ENCODE data around the gene HOOK2. TPM values are rescaled to one million over a fixed set of nuclear protein-coding genes. Genes with fewer than 3 reads are reported as not detected.
"Not testable (repeated sequence)": the region's sequence is repeated elsewhere in the genome, so short reads cannot be mapped to it uniquely, and the experiment has no call there.

HOOK2 gene
- total and polyA plus RNA-seq, 2 experiments from 2014 or later, result 70.5 to 113 TPM

- Histone ChIP-seq H3K4me3 (no peak overlapping the region), H3K79me2 (peaks cover 31% of the 10 kb centered on the region), H3K4me1 (ENCODE audit: insufficient read depth) (no peaks in the 10 kb centered on the region), H3K4me2 (no peak overlapping the region), H4K20me1 (ENCODE audit: insufficient read depth, poor library complexity, severe bottlenecking) (peaks cover 16% of the 10 kb centered on the region), H3K9me3 (ENCODE audit: low read depth) (no peaks in the 10 kb centered on the region), H3K36me3 (replicated peaks; ENCODE audit: insufficient read depth, low read depth) (no peaks in the 10 kb centered on the region), H3K9me2 (replicated peaks; ENCODE audit: insufficient read depth) (no peaks in the 10 kb centered on the region), H3K27me3 (no peaks in the 10 kb centered on the region), H2AFZ (no peak overlapping the region), H3K27ac (no peak overlapping the region)
- no peak for DNase-seq (ENCODE audit: low spot score)
- TF ChIP-seq EZH2phosphoT487 (IDR thresholded peaks at IDR 0.05; ENCODE audit: low read depth, severe bottlenecking, unreplicated experiment) (no peak), CTCF (IDR thresholded peaks at IDR 0.05; ENCODE audit: poor library complexity) (no peak), EZH2 (IDR thresholded peaks at IDR 0.05; ENCODE audit: borderline replicate concordance) (no peak)
- 96% methylated on average over 2 of the region's 2 CpGs for WGBS (ENCODE audit: low lambda C conversion rate, missing lambda C conversion rate)
Observed at GRCh38 chr19:12726988-12727316, 48.4 kb downstream of the HOOK2 start.

- not testable (repeated sequence) for H3K4me1 ChIP-seq (ENCODE audit: insufficient read depth); H3K9me2 ChIP-seq (replicated peaks; ENCODE audit: insufficient read depth); H3K4me2 ChIP-seq; H3K9me3 ChIP-seq (ENCODE audit: low read depth); H3K27me3 ChIP-seq; DNase-seq (ENCODE audit: low spot score); H4K20me1 ChIP-seq (ENCODE audit: insufficient read depth, poor library complexity, severe bottlenecking); H3K36me3 ChIP-seq (replicated peaks; ENCODE audit: insufficient read depth, low read depth); H2AFZ ChIP-seq; H3K27ac ChIP-seq; H3K4me3 ChIP-seq
- peaks cover 31% of the 10 kb centered on the region for H3K79me2 ChIP-seq
- 91% methylated on average over 10 of the region's 10 CpGs for WGBS (ENCODE audit: low lambda C conversion rate, missing lambda C conversion rate)
Observed at GRCh38 chr19:12725612-12726011, 49.7 kb downstream of the HOOK2 start.

GRCh38 chr19:12723641-12724426 lies 51.5 kb downstream of the HOOK2 start, which contains the start of gene TNPO2:
TNPO2 (minus strand) TSS chr19:12723932; CDS start chr19:12720977, 2,955 bp downstream.
- Histone ChIP-seq H3K79me2 (peaks cover 42% of the 10 kb centered on the region), H3K9me2 (replicated peaks; ENCODE audit: insufficient read depth) (no peaks in the 10 kb centered on the region), H3K36me3 (replicated peaks; ENCODE audit: insufficient read depth, low read depth) (no peaks in the 10 kb centered on the region), H3K27me3 (no peaks in the 10 kb centered on the region), H3K9me3 (ENCODE audit: low read depth) (no peaks in the 10 kb centered on the region), H3K4me2 (peak within 1 kb of the TSS; percentile 92), H3K4me3 (peak within 1 kb of the TSS; percentile 56), H3K4me1 (ENCODE audit: insufficient read depth) (peaks cover 10% of the 10 kb centered on the region), H3K27ac (peak within 1 kb of the TSS; percentile 66), H4K20me1 (ENCODE audit: insufficient read depth, poor library complexity, severe bottlenecking) (peaks cover 7% of the 10 kb centered on the region), H2AFZ (peak within 1 kb of the TSS; percentile 53)
- 4% methylated on average over 28 of the region's 28 CpGs for WGBS (ENCODE audit: low lambda C conversion rate, missing lambda C conversion rate)
- TF ChIP-seq CTCF (IDR thresholded peaks at IDR 0.05; ENCODE audit: poor library complexity) (no peak), EZH2 (IDR thresholded peaks at IDR 0.05; ENCODE audit: borderline replicate concordance) (no peak), EZH2phosphoT487 (IDR thresholded peaks at IDR 0.05; ENCODE audit: low read depth, severe bottlenecking, unreplicated experiment) (no peak)
- peak; percentile 69 for DNase-seq (ENCODE audit: low spot score)

- no peaks in the 10 kb centered on the region for H3K27me3 ChIP-seq
- no peak for DNase-seq (ENCODE audit: low spot score)
- peak overlapping the region; percentile 92 for H3K4me2 ChIP-seq
- H3K4me1 ChIP-seq (ENCODE audit: insufficient read depth), result peaks cover 10% of the 10 kb centered on the region
- peak overlapping the region; percentile 66 for H3K27ac ChIP-seq
- H3K9me2 ChIP-seq (replicated peaks; ENCODE audit: insufficient read depth), result no peaks in the 10 kb centered on the region
- peak overlapping the region; percentile 53 for H2AFZ ChIP-seq
- peaks cover 7% of the 10 kb centered on the region for H4K20me1 ChIP-seq (ENCODE audit: insufficient read depth, poor library complexity, severe bottlenecking)
- H3K79me2 ChIP-seq, result peaks cover 47% of the 10 kb centered on the region
- TF ChIP-seq EZH2phosphoT487 (IDR thresholded peaks at IDR 0.05; ENCODE audit: low read depth, severe bottlenecking, unreplicated experiment), result no peak
- no peak for TF ChIP-seq CTCF (IDR thresholded peaks at IDR 0.05; ENCODE audit: poor library complexity)
- no peak for TF ChIP-seq EZH2 (IDR thresholded peaks at IDR 0.05; ENCODE audit: borderline replicate concordance)
- 3% methylated on average over 7 of the region's 7 CpGs for WGBS (ENCODE audit: low lambda C conversion rate, missing lambda C conversion rate)
- no peaks in the 10 kb centered on the region for H3K36me3 ChIP-seq (replicated peaks; ENCODE audit: insufficient read depth, low read depth)
- no peaks in the 10 kb centered on the region for H3K9me3 ChIP-seq (ENCODE audit: low read depth)
- H3K4me3 ChIP-seq, result peak overlapping the region; percentile 56
Observed at GRCh38 chr19:12723381-12723640, 52.0 kb downstream of the HOOK2 start.
